Ovary (tissue), 9 donors: ENCODE data around the gene DSG3. TPM values are rescaled to one million over a fixed set of nuclear protein-coding genes. Genes with fewer than 3 reads are reported as not detected.
A peak's percentile ranks its signal among the peaks of the same experiment; 100 is the strongest.

ENCODE experiments used
- DNase-seq, 5 donors: peaks; one replicate each; pipeline ENCODE4 v3.0.0-alpha.2; 2019 to 2020
- H3K27ac ChIP-seq, 2 donors: fragments of 200-600 bp; one replicate each; pipeline versions ENCODE4 v1.5.1 to v1.8.0; 2019 to 2022
- H3K27me3 ChIP-seq: fragments of 200-600 bp; one replicate; pipeline ENCODE4 v1.8.0; 2022
- H3K36me3 ChIP-seq: fragments of 200-600 bp; sonication (generic); one replicate; pipeline ENCODE4 v1.5.1; 2019
- H3K4me1 ChIP-seq: one replicate; pipeline ENCODE4 v1.8.1; 2013; ENCODE audit warnings: mild to moderate bottlenecking, moderate library complexity; ENCODE audit not compliant: insufficient read depth
- H3K4me3 ChIP-seq: fragments of 200-600 bp; sonication (generic); one replicate; pipeline ENCODE4 v1.5.1; 2017
- H3K9me3 ChIP-seq, 2 donors: fragments of 200-600 bp in 1 of 2; sonication (generic) in 1 of 2; one replicate each; pipeline versions ENCODE4 v1.5.1 to v1.8.1; 2013 to 2019; ENCODE audit warnings: mild to moderate bottlenecking in 1 of 2, moderate library complexity in 1 of 2
- EP300 ChIP-seq: sonication (generic); formaldehyde crosslinking; IDR thresholded peaks from one replicate; pipeline ENCODE4 v1.6.1; 2017; ENCODE audit warnings: antibody characterized with exemption
- POLR2A ChIP-seq: fragments of 450-650 bp; IDR thresholded peaks from one replicate; pipeline ENCODE4 v1.6.1; 2017; ENCODE audit warnings: antibody characterized with exemption, mild to moderate bottlenecking, moderate library complexity
- WGBS, 3 donors: extraction: QIAGEN DNeasy Blood & Tissue Kit in 1 of 3; methylation state at CpG; one replicate each; pipeline versions ENCODE4 v1.1.5 to v1.1.7; 2013 to 2017; 5-methylcytosine and 5-hydroxymethylcytosine counted together
- intact Hi-C, 4 donors: fragments of 100-400 bp; cut with DNase I; formaldehyde crosslinking; loops; one replicate each; pipeline versions ENCODE4 v1.11.0 to v1.15.1; 2022 to 2023
- polyA plus RNA-seq, 2 donors: library from polyadenylated mRNA; stranded (reverse); fragments of 200-250 nt in 1 of 2; fragments of 350-450 nt in 1 of 2; fragmentation: Illumina TruSeq in 1 of 2; extraction: RNeasy Lipid Tissue Mini Kit (QIAGEN cat#74804) in 1 of 2; gene quantifications; one replicate each; pipeline ENCODE4 v1.2.3, GENCODE V29; 2013 to 2014
- total RNA-seq, 7 donors: library from RNA; depleted of rRNA in 2 of 7; stranded (reverse); fragments of >200 nt in 2 of 7; fragmentation: NEBNext Ultra II Directional in 3 of 7; extraction: Animal tissue kit (Norgen Biotek cat#: 25700) in 3 of 7; gene quantifications; one replicate each; pipeline versions ENCODE4 v1.1.0 to v1.2.4, GENCODE V29; 2016 to 2023
- TF ChIP-seq, protein P1 (sequence below), 3 donors: fragments of 450-650 bp in 2 of 3; fragments of 200-600 bp in 1 of 3; IDR thresholded peaks; one replicate each; pipeline versions ENCODE4 v1.5.1 to v1.8.0; 2016 to 2022; ENCODE audit warnings: antibody characterized with exemption in 3 of 3, mild to moderate bottlenecking in 1 of 3
- donor health status: DM: no; HTN: no; CAD: no; lungs with moderate emphysema.
- donor health status: DM: no; HTN: no; CAD: no.
- donor health status: Bipolar disorder and iron deficiency.
- donor health status: DM: yes; HTN: yes; CAD: no.
- donor health status: DM: no; HTN: no; CAD: no.
- donor health status: DM: yes; HTN: yes; CAD: no.

The DSG3 gene
- total and polyA plus RNA-seq, 9 donors, result under 0.01 to 0.05 (median 0.03) TPM; not detected in 6

DNA sequence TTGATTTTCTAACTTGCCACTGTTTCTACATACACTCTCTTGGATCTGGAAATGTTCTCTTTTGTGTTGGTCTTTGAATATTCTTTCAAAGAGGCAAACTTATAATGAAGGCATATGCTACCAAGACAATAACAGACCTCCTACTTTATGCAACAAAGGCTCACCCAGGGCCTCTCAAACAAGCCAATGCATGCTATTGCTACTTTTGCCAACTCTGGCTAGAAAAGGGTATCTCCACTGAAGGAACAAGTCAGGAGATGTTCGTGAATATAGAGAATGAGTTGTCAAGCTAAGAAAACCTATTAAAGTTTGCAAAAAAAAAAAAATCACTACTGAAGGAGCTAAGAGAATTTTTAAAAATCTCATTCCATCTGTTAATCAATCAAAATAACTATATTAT lies 34.5 kb downstream of the DSG3 start:
- intact Hi-C loops, result no loop called here
- no peak overlapping the region for H3K27ac ChIP-seq
- TF ChIP-seq, protein P1, sequence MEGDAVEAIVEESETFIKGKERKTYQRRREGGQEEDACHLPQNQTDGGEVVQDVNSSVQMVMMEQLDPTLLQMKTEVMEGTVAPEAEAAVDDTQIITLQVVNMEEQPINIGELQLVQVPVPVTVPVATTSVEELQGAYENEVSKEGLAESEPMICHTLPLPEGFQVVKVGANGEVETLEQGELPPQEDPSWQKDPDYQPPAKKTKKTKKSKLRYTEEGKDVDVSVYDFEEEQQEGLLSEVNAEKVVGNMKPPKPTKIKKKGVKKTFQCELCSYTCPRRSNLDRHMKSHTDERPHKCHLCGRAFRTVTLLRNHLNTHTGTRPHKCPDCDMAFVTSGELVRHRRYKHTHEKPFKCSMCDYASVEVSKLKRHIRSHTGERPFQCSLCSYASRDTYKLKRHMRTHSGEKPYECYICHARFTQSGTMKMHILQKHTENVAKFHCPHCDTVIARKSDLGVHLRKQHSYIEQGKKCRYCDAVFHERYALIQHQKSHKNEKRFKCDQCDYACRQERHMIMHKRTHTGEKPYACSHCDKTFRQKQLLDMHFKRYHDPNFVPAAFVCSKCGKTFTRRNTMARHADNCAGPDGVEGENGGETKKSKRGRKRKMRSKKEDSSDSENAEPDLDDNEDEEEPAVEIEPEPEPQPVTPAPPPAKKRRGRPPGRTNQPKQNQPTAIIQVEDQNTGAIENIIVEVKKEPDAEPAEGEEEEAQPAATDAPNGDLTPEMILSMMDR (IDR thresholded peaks at IDR 0.05), result no peak
- TF ChIP-seq EP300 (no peak), POLR2A (no peak)
- no peak for DNase-seq
- no peaks in the 10 kb centered on the region for H3K36me3 ChIP-seq
- WGBS, 3 donors, result 78 to 93% (median 85%) methylated on average over 1 of the region's 1 CpG
- H3K9me3 ChIP-seq, result no peaks in the 10 kb centered on the region
- H3K4me3 ChIP-seq, result no peak overlapping the region
- no peaks in the 10 kb centered on the region for H3K27me3 ChIP-seq
- H3K4me1 ChIP-seq, result peaks cover 3% of the 10 kb centered on the region

DNA sequence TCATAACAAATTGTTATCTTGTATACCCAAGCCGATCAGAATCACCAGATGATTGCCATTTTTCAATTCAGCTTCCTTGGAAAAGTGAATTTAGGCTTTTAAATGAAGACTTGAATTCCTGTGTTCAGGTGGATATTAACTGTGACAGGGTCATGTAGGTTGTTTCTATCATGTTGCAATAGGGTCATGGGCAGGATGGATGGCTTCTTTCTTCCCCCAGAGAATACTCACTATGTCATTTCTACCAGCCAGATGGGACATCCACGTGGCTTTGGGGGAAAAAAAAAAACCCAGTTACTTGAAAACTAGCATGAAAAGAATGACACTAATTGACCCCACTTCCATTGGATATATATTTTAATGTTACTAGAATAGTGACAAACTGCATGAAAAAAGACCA lies 35.9 kb downstream of the DSG3 start:
- Histone ChIP-seq H3K4me1 (peaks cover 10% of the 10 kb centered on the region), H3K9me3 (no peaks in the 10 kb centered on the region), H3K27me3 (no peaks in the 10 kb centered on the region), H3K4me3 (no peak overlapping the region), H3K27ac (no peak overlapping the region), H3K36me3 (no peaks in the 10 kb centered on the region)
- TF ChIP-seq EP300, result no peak
- no peak for TF ChIP-seq POLR2A
- TF ChIP-seq, protein P1 (IDR thresholded peaks at IDR 0.05), result no peak
- WGBS, 3 donors, result 88 to 95% (median 90%) methylated on average over 2 of the region's 2 CpGs
- intact Hi-C loops, result no loop called here
- DNase-seq, result no peak

DNA sequence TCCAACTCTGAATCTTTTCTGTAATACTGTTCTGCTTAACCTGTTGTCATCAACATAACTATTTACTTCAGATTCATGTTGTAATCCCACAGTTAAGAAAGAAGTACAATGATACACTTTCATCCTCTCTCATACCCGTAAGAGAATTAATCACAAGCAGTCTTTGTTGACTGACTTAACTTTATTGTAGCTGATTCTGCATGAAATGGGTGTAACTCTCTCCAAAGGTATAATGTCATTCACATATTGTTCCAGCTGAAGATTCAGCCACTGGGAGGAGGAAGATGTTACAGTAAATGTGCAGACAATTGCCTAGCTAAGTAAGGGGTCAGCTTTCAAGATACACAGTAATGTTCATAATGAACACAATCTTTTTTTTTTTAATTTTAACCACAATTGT lies 36.9 kb downstream of the DSG3 start:
- H3K27ac ChIP-seq, result no peak overlapping the region
- no peaks in the 10 kb centered on the region for H3K36me3 ChIP-seq
- no peak overlapping the region for H3K4me3 ChIP-seq
- H3K27me3 ChIP-seq, result no peaks in the 10 kb centered on the region
- TF ChIP-seq, protein P1 (IDR thresholded peaks at IDR 0.05), result no peak
- TF ChIP-seq POLR2A (no peak), EP300 (no peak)
- H3K9me3 ChIP-seq, result no peaks in the 10 kb centered on the region
- no peak for DNase-seq
- peaks cover 10% of the 10 kb centered on the region for H3K4me1 ChIP-seq
- 88 to 94% (median 92%) methylated on average over 1 of the region's 1 CpG for WGBS, 3 donors
- intact Hi-C loops, result no loop called here

DNA sequence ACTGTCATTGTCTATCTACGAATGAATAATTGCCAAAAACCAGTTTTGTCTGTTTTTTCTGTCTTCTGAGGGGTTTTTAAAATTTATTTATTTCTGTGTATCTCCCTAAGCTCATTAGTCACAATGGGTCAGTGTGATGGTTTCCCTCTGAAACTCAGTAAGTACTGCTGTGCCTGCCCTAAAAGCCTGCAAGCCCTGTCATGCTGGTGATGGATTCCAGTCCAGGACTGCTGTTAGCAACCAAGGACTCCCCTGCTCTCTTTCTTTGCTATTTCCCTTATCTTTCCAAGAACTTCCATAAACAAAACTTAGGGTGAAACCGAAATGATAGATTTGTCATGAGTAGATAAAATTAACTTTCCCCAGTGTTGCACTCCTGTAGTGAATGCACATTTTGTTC lies 38.6 kb downstream of the DSG3 start:
- H3K4me3 ChIP-seq, result no peak overlapping the region
- DNase-seq, result peak in 4 of 5 donors; percentile 40 to 58 (median 48)
- H3K4me1 ChIP-seq, result peaks cover 10% of the 10 kb centered on the region
- 11 to 23% (median 17%) methylated on average over 2 of the region's 2 CpGs for WGBS, 3 donors
- H3K36me3 ChIP-seq, result no peaks in the 10 kb centered on the region
- TF ChIP-seq, protein P1 (IDR thresholded peaks at IDR 0.05), result no peak
- TF ChIP-seq POLR2A (no peak), EP300 (no peak)
- H3K27ac ChIP-seq, result peak overlapping the region in 1 of 2 donors; percentile 72
- no peaks in the 10 kb centered on the region for H3K9me3 ChIP-seq
- intact Hi-C loops, result no loop called here
- H3K27me3 ChIP-seq, result no peaks in the 10 kb centered on the region
